Calu3 (cell line): ENCODE results near the gene SLC35B3. TPM values are rescaled to one million over a fixed set of nuclear protein-coding genes. Genes with fewer than 3 reads are reported as not detected.

ENCODE experiments used
- Bru-seq: library from RNA; stranded (reverse); fragments of 400-500 nt; gene quantifications from one replicate; lab custom pipeline; 2021; lab: Mats Ljungman, UMichigan
- BruChase-seq, 2 experiments: library from RNA; stranded (reverse); fragments of 400-500 nt; gene quantifications; one replicate each; lab custom pipeline; 2021; lab: Mats Ljungman, UMichigan
- BruUV-seq: library from RNA; stranded (reverse); fragments of 400-500 nt; replicated peaks from 2 replicates; lab custom pipeline; 2021; lab: Mats Ljungman, UMichigan
- CTCF ChIA-PET: fragments of 300-600 bp; sonication (Branson Sonifier 250); formaldehyde crosslinking; loops from one replicate; lab custom pipeline; 2022; ENCODE audit warnings: antibody characterized with exemption; lab: Charles Lee
- DNase-seq: peaks from one replicate; pipeline ENCODE4 v3.0.0; 2022
- H3K27ac Mint-ChIP-seq: one replicate; pipeline ENCODE4 v1.8.0; 2022; ENCODE audit warnings: mixed read lengths; ENCODE audit not compliant: unreplicated experiment
- H3K27me3 Mint-ChIP-seq: one replicate; pipeline ENCODE4 v1.8.0; 2022; ENCODE audit warnings: mixed read lengths; ENCODE audit not compliant: unreplicated experiment
- H3K36me3 Mint-ChIP-seq: one replicate; pipeline ENCODE4 v1.8.0; 2022; ENCODE audit warnings: mild to moderate bottlenecking, moderate library complexity, mixed read lengths; ENCODE audit not compliant: insufficient read depth, unreplicated experiment
- H3K4me1 Mint-ChIP-seq: one replicate; pipeline ENCODE4 v1.8.0; 2022; ENCODE audit warnings: mild to moderate bottlenecking, low read depth, mixed read lengths; ENCODE audit not compliant: unreplicated experiment
- H3K4me3 Mint-ChIP-seq: one replicate; pipeline ENCODE4 v1.8.0; 2022; ENCODE audit warnings: mild to moderate bottlenecking, low read depth, moderate library complexity, mixed read lengths; ENCODE audit not compliant: unreplicated experiment
- H3K9me3 Mint-ChIP-seq: one replicate; pipeline ENCODE4 v1.8.0; 2022; ENCODE audit warnings: low read depth, mixed read lengths; ENCODE audit not compliant: unreplicated experiment
- intact Hi-C: fragments of 100-400 bp; cut with micrococcal nuclease; formaldehyde crosslinking; loops from one replicate; pipeline ENCODE4 v1.10.0; 2022; ENCODE audit not compliant: unreplicated experiment
- long read RNA-seq: library from polyadenylated mRNA; stranded (forward); transcript quantifications from one replicate; pipeline ENCODE4 v2.0.0, GENCODE V29; 2022
- total RNA-seq: library from RNA; stranded (reverse); gene quantifications from 2 replicates; pipeline ENCODE4 v1.2.3, GENCODE V29; 2022
- TF ChIP-seq, protein P1 (sequence below): fragments of 200-600 bp; IDR thresholded peaks from one replicate; pipeline ENCODE4 v1.8.0; 2022; ENCODE audit warnings: antibody characterized with exemption; ENCODE audit not compliant: unreplicated experiment

The SLC35B3 gene
- total RNA-seq (11.0 and 12.7 TPM in 2 replicates), Bru-seq, nascent RNA (percentile 83 among the genes with signal in this experiment), BruChase-seq, experiment 1, labeled RNA remaining after a 6-hour chase (percentile 68 among the genes with signal in this experiment), BruChase-seq, experiment 2, labeled RNA remaining after a 2-hour chase (percentile 66 among the genes with signal in this experiment)
- long read RNA-seq, transcript SLC35B3-202 (11 exons, 1,973 nt), result major isoform, 6 of 26 reads
- long read RNA-seq, partial matches to known transcripts, result 1 of 26 reads
- long read RNA-seq, other reads (novel, unspliced or antisense), result 19 of 26 reads

DNA sequence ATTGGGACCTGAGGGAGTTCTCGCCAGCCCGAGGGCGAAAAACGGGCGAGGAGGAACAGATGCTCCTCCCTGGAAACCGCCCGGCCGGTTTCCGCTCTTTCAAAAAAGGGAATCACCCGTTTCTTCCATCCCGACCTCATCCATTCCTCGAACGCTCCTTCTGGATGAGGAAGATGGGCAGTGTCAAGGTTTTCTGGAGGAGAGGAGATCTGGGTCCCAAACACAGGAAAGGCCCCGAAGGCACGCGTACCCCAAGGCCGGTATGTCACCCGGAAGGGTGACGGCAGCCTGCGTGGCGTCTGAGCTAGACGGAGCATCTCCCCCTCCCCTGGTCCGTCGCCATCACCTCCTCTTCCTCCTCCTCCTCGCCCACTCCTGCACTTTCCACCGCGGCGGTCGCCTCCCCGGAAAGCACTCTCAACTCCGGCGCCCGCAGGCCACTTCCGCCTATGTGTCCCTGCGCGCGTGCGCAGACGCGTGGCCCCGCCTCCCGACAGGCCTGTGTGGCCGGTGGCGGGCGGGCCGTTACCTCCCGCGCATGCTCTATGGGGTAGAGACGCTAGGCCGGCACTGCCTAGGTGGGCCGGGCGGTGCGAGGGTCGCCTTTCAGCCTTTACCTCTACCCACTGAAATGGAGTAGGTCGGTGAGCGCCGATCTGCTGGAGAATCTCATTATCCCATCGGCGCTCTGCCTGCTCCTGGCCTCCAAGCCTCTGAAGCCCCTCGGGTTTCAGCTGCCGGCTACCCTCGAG is at the start of gene SLC35B3:
Gene SLC35B3 (minus strand): TSS at position 453 of the 752 bp plus-strand sequence.
- CTCF ChIA-PET, result no interaction called here
- BruUV-seq, result no TSS peak
- no peaks in the 10 kb centered on the region for H3K27me3 Mint-ChIP-seq
- peak; percentile 94 for DNase-seq
- H3K4me1 Mint-ChIP-seq, result peaks cover 17% of the 10 kb centered on the region
- TF ChIP-seq, protein P1, sequence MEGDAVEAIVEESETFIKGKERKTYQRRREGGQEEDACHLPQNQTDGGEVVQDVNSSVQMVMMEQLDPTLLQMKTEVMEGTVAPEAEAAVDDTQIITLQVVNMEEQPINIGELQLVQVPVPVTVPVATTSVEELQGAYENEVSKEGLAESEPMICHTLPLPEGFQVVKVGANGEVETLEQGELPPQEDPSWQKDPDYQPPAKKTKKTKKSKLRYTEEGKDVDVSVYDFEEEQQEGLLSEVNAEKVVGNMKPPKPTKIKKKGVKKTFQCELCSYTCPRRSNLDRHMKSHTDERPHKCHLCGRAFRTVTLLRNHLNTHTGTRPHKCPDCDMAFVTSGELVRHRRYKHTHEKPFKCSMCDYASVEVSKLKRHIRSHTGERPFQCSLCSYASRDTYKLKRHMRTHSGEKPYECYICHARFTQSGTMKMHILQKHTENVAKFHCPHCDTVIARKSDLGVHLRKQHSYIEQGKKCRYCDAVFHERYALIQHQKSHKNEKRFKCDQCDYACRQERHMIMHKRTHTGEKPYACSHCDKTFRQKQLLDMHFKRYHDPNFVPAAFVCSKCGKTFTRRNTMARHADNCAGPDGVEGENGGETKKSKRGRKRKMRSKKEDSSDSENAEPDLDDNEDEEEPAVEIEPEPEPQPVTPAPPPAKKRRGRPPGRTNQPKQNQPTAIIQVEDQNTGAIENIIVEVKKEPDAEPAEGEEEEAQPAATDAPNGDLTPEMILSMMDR, result no peak
- H3K9me3 Mint-ChIP-seq, result no peaks in the 10 kb centered on the region
- peak within 1 kb of the TSS; percentile 99 for H3K4me3 Mint-ChIP-seq
- H3K27ac Mint-ChIP-seq, result peak within 1 kb of the TSS; percentile 97
- intact Hi-C loops, result no loop called here
- peaks cover 15% of the 10 kb centered on the region for H3K36me3 Mint-ChIP-seq

DNA sequence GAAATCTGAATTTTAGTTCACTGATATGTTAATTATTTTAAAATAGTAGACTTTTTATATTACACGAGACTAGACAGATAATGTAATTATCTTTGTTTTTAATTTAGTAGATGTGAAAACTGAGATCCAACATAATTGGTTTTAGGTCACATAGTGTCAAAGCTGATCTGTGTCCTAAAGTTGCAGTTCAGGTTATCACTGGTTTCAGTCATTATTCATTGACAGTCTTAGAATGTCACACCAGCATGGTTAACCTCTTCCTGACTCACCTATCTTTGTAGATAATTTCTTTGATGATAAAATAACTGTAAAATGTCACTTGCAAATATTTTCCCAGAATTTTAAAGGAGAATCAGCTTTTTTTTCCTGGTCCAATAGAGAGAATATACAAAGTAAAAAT is 48.3 kb upstream of the SLC35B3 start:
- CTCF ChIA-PET, result no interaction called here
- TF ChIP-seq, protein P1, result no peak

DNA sequence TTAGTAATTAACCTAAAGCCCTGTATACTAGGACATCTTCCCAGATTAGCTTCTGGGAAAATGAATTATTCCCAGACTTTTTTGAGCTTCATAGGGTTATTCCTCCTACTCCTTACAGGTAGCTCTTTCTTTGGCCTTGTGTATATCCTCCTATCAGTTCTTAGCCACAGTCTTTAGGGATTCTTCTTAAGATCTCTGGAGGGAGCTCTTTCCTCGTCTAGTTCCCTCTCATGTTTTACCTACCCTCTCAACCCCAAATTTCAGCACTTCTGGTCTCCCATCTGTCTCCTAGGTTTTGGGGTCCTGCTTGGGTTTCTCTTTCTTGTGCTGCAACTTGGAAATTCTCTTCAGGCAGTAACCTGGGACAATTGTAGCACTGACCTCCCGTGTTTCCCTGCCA is 46.4 kb upstream of the SLC35B3 start:
- no peak for DNase-seq
- Mint-ChIP-seq H3K27me3 (no peaks in the 10 kb centered on the region), H3K36me3 (no peaks in the 10 kb centered on the region), H3K27ac (no peak overlapping the region), H3K4me3 (no peak overlapping the region), H3K4me1 (no peaks in the 10 kb centered on the region), H3K9me3 (peaks cover 2% of the 10 kb centered on the region)
- TF ChIP-seq, protein P1, result no peak
- CTCF ChIA-PET, result no interaction called here
- intact Hi-C loops, result no loop called here
- BruUV-seq, result no TSS peak

More for the DNA sequence above, 48.3 kb upstream of the SLC35B3 start:
- H3K27ac Mint-ChIP-seq, result no peak overlapping the region
- DNase-seq, result no peak
- no peaks in the 10 kb centered on the region for H3K27me3 Mint-ChIP-seq
- peaks cover 2% of the 10 kb centered on the region for H3K9me3 Mint-ChIP-seq
- H3K4me3 Mint-ChIP-seq, result no peak overlapping the region
- no peaks in the 10 kb centered on the region for H3K36me3 Mint-ChIP-seq
- intact Hi-C loops, result no loop called here
- no peaks in the 10 kb centered on the region for H3K4me1 Mint-ChIP-seq
- BruUV-seq, result no TSS peak

DNA sequence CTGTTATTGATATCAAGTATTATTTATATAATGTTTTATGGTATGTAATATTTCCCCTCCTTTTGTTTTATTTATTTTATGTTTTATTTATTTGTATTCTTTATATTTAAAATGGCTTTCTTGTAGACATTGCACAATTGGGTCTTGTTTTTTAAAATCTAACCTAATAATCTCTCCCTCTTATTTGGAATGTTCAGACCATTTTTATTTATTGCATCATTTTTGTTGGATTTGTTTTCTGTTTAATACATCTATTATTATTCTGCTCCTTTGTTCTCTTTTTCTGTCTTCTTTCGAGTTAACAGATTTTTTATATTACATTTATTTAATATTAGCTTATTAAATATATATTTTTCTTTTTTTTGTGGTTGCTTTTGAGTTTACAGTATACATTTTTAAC is 43.1 kb upstream of the SLC35B3 start:
- Mint-ChIP-seq H3K27me3 (no peaks in the 10 kb centered on the region), H3K4me3 (no peak overlapping the region), H3K9me3 (peaks cover 2% of the 10 kb centered on the region), H3K4me1 (no peaks in the 10 kb centered on the region), H3K36me3 (no peaks in the 10 kb centered on the region), H3K27ac (no peak overlapping the region)
- no TSS peak for BruUV-seq
- intact Hi-C loops, result no loop called here
- no peak for DNase-seq
- CTCF ChIA-PET, result no interaction called here
- TF ChIP-seq, protein P1, result no peak
